Measurements from ENCODE around the gene GMFB. TPM values are rescaled to one million over a fixed set of nuclear protein-coding genes. Genes with fewer than 3 reads are reported as not detected.
"Not testable (repeated sequence)": the region's sequence is repeated elsewhere in the genome, so short reads cannot be mapped to it uniquely, and the experiment has no call there.

GMFB gene
- total RNA-seq, 3 donors from 2014 or later, result 55.7 to 74.4 (median 57.5) TPM

DNA sequence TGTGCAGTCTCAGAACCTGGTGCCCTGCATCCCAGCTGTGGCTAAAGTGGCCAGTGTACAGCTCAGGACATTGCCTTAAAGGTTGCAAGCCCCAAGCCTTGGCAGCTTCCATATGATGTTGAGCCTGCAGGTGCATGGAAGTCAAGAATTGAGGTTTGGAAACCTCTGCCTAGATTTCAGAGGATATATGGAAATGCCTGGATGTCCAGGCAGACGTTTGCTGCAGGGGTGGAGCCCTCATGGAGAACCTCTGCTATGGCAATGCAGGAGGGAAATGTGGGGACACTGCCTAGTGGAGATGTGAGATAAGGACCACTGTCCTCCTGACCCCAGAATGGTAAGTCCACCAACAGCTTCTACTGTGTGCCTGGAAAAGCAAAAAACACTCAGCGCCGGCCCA is 29.7 kb downstream of the GMFB start:
- intact Hi-C loops (cut with DNase I, micrococcal nuclease), result no loop called here
- no peak for TF ChIP-seq CTCF (IDR thresholded peaks at IDR 0.05)
- no peak overlapping the region for H3K4me3 ChIP-seq
- H3K36me3 ChIP-seq (ENCODE audit: low read depth), result no peaks in the 10 kb centered on the region
- no peaks in the 10 kb centered on the region for H3K9me3 ChIP-seq
- ATAC-seq (no peak), DNase-seq (no peak)
- no peaks in the 10 kb centered on the region for H3K4me1 ChIP-seq (ENCODE audit: low read depth)

DNA sequence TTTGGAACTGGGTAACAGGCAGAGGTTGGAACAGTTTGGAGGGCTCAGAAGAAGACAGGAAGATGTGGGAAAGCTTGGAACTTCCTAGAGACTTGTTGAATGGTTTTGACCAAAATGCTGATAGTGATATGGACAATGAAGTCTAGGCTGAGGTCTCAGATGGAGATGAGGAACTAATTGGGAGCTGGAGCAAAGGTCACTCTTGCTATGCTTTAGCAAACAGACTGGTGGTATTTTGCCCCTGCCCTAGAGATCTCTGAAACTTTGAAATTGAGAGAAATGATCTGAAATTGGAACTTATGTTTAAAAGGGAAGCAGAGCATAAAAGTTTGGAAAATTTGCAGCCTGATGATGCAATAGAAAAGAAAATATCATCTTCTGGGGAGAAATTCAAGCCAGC is 30.2 kb downstream of the GMFB start:
- H3K9me3 ChIP-seq; H3K4me3 ChIP-seq; intact Hi-C loops (cut with DNase I, micrococcal nuclease); H3K36me3 ChIP-seq (ENCODE audit: low read depth); H3K4me1 ChIP-seq (ENCODE audit: low read depth); ATAC-seq; DNase-seq: not testable (repeated sequence)

GRCh38 chr14:54457609-54457996 is 31.2 kb downstream of the GMFB start:
- DNase-seq (no peak), ATAC-seq (no peak)
- no peak overlapping the region for H3K4me3 ChIP-seq
- no peak for TF ChIP-seq CTCF (IDR thresholded peaks at IDR 0.05)
- H3K9me3 ChIP-seq, result no peaks in the 10 kb centered on the region
- H3K36me3 ChIP-seq (ENCODE audit: low read depth), result no peaks in the 10 kb centered on the region
- no peaks in the 10 kb centered on the region for H3K4me1 ChIP-seq (ENCODE audit: low read depth)
- intact Hi-C loops (cut with DNase I, micrococcal nuclease), result no loop called here

DNA sequence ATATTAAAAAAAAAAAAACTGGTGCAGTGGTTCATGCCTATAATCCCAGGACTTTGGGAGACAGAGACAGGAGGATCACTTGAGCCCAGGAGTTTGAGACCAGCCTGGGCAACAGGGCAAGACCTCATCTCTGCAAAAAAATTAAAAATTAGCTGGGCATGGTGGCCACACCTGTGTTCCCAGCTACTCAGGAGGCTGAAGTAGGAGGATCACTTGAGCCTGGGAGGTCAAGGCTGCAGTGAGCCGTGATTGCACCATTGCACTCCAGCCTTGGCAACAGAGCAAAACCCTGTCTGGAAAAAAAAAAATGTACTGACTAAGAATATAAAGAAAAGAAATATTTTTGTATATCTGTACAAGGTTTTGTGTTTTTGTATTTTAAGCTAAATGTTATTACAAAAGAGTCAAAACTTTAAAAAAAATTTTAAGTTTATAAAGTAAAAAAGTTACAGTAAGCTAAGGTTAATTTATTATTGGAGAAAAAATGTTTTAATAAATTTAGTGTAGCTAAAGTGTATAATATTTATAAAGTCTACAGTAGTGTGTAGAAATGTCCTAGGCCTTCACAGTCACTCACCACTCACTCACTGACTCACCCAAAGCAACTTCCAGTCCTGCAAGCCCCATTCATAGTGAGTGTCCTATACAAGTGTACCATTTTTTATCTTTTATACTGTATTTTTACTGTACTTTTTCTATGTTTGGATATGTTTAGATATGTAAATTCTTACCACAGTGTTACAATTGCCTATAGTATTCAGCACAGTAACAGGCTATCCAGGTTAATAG is 31.8 kb downstream of the GMFB start:
- DNase-seq; intact Hi-C loops (cut with DNase I, micrococcal nuclease); H3K4me1 ChIP-seq (ENCODE audit: low read depth); H3K9me3 ChIP-seq; H3K4me3 ChIP-seq; H3K36me3 ChIP-seq (ENCODE audit: low read depth); ATAC-seq: not testable (repeated sequence)

GRCh38 chr14:54455363-54455762 is 33.4 kb downstream of the GMFB start:
- Histone ChIP-seq H3K36me3 (ENCODE audit: low read depth) (no peaks in the 10 kb centered on the region), H3K9me3 (no peaks in the 10 kb centered on the region), H3K4me1 (ENCODE audit: low read depth) (no peaks in the 10 kb centered on the region), H3K4me3 (no peak overlapping the region)
- intact Hi-C loops (cut with DNase I, micrococcal nuclease), result no loop called here
- DNase-seq, result no peak
- no peak for ATAC-seq
- no peak for TF ChIP-seq CTCF (IDR thresholded peaks at IDR 0.05)

DNA sequence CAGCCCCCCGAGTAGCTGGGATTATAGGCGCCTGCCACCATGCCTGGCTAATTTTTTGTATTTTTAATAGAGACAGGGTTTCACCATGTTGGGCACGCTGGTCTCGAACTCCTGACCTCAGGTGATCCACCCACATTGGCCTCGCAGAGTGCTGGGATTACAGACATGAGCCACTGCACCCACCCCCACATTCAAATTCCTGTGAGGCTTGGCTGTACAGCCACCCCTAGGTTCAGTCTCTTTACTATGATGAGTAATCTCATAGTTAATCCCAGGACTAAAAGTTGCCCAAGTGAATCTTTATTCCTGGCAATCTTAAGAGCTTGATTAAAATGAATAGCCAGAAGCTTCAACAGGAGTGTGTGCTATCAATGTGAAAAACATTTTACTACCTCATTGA is 34.8 kb downstream of the GMFB start:
- intact Hi-C loops (cut with DNase I, micrococcal nuclease); ATAC-seq; H3K4me3 ChIP-seq; H3K9me3 ChIP-seq; H3K4me1 ChIP-seq (ENCODE audit: low read depth); H3K36me3 ChIP-seq (ENCODE audit: low read depth); DNase-seq: not testable (repeated sequence)

- ATAC-seq (no peak), DNase-seq (no peak)
- H3K4me1 ChIP-seq (ENCODE audit: low read depth), result no peaks in the 10 kb centered on the region
- H3K36me3 ChIP-seq (ENCODE audit: low read depth), result no peaks in the 10 kb centered on the region
- no peaks in the 10 kb centered on the region for H3K9me3 ChIP-seq
- intact Hi-C loops (cut with DNase I, micrococcal nuclease), result no loop called here
- no peak for TF ChIP-seq CTCF (IDR thresholded peaks at IDR 0.05)
- no peak overlapping the region for H3K4me3 ChIP-seq
Observed at GRCh38 chr14:54453252-54453651, 35.5 kb downstream of the GMFB start.
